GOT3 (cell line): ENCODE results near the gene ST6GALNAC4.
A peak's percentile ranks its signal among the peaks of the same experiment; 100 is the strongest.

Source experiments
- DNase-seq: peaks from one replicate; lab custom pipeline; 2025; ENCODE audit warnings: mixed read lengths; lab: John Stamatoyannopoulos, UW

Gene ST6GALNAC4

DNA sequence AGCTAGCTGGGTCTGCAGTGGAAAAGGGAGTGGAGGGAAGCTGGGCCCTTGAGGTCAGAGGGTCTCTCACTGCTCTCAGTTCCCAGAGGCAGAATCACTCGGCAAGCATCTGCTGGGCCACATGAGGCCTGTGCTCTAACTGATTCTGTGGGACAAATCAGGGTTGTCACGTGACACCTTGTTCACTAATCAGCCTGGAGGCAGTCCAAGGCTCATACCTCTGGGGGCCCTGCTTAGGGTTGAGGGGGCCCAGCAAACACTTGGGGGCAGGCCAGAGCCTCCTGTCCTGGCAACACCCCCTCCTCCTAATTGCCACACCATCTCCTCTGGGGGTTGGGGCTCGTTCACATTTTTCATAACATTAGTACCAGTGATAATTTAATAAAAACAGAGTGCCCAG is 29.9 kb upstream of the ST6GALNAC4 start:
- no peak for DNase-seq

DNA sequence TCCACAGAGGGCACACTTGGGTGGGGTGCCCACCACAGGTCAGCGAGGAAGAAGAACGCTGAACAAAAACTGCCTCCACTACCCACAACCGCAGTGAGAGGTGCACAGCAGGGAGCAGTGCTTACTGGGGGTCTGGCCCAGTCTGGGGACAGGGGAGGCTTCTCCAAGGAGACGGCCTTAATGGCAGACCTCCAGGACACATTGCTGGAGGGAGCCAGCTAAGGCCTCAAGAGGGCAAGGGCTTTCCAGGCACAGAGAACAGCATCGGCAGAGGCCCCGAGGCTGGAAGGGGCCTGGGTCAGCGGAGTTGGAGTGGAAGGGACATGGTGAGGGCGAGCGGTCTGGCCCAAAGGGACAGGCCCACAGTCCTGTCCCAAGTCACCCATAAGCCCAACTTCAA is 29.1 kb upstream of the ST6GALNAC4 start:
- DNase-seq: no peak

- DNase-seq: no peak
These were observed 28.5 kb upstream of the ST6GALNAC4 start for GRCh38 chr9:127945338-127945737.

DNA sequence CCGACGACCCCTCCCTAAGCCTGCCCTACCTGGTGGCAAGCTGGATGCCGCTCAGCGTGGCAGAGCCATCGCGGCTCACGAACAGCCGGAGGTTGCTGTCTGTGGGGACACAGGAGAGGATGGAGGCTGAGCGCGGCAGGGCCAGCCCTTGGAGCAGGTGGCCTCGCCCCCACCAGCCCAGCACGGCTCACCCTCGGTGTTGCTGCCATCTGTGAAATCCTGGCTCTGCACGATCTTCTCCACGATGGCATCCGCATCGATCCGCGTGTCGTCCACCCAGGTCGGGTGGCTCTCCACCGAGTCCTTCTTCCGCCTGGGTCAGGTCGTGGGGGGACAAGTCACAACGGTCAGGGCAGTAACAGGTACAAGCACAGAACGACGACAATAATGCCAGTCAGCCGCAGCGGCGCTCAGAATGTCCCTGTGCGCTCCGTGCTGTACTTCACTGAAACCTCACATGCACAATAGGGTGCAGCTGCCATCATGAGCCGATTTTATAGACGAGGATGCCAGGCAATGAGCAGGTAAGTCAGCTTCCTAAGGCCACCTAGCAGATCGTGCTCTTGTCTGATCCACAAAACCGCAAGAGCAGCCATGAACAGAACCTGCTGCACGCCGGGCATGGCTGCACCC is 27.9 kb upstream of the ST6GALNAC4 start:
- DNase-seq: no peak

- DNase-seq: no peak
These were observed 26.9 kb upstream of the ST6GALNAC4 start for GRCh38 chr9:127943731-127944144.

- DNase-seq: no peak
These were observed 26.3 kb upstream of the ST6GALNAC4 start for GRCh38 chr9:127943011-127943662.

DNA sequence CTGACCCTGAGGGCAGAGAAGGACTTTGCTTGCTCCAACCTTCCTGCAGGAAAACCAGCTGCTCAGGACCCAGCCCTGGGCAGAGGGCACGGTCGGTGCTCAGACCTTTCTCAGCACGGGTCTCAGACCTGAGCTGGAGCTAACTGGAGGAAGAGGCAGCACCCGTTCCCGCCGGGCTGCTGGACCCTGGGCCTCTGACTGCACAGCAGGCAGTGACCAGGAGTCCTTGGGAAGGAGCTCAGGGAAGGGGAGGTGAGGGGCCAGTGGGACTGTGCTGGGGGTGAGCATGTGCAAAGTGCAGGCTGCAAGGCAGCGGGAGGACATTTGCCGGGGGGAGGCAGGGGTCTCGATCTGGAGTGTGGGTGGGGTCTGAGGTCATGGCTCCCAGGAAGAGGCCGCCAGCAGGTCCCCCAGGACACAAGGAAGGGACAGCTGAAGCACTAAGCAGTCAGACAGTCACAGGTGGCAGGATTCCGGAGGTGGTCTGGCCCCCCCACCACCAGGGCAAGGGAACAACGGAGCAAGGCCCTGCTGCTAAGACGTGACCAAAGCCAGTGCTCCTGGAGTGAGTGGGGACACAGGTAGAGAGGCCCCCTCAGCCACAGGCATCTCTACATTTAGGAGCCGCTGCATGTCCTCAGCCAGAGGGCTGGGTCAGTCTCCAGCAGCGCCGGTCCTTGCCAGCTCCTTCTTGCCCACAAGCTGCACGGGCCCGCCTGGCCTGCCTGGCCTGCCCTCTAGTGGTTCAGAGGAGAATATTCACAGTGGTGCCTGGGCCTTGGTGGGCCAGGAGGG is 25.6 kb upstream of the ST6GALNAC4 start:
- no peak for DNase-seq

DNA sequence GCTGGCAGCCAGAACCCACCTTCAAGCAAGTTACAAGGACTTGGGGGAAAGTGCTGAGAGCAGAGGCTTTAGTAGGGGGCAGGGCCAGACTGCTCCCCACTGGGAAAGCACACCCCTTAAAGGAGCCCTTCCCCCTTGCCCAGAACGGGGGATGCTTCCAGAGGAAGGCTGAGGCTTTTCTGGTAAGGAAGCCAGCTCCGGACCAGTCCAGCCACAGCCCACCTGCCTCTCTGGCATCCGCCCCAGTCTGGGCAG is 25.0 kb upstream of the ST6GALNAC4 start:
- DNase-seq: no peak

DNA sequence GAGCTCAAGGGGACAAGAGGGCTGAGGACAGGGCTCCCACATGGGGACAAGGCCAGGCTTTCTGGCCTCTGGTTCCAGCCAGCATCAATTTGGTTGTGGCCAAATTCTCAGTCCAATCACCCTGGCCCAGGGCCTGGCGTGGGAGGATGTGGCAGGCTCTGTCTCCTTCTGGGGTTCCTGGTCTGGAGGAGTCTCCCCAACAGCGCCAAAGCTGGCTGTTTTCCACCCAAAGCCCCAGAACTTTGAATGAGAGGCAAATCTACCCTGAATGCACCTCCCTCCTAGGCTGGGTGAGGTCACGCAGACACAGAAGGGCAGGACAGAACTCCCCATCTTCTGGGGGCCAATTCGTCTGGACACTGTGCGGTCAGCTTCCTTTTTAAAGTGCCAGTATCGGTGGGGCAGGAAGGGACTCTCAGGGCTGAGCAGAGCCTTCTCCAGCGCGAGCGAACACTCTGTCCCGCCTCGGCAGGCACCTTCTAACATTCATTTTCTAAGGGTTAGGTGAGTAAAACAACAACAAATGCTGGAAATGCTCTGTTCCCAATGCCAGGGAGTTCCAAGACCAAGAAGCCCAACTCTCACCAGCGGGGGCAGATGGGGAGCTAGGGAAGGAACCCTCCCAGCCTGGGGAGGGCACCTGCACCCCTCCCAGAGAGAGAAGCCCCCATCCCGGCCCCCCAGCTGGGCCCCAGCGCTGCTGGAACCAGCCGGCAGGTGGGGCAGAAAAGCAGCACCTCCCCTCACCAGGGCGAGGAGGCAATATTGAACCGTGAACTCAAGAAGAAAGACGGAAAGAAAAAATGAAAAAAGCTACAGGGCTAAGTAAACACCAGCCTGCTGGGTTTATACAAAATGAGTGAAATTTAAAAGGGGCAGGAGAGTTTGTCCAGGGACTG is 24.5 kb upstream of the ST6GALNAC4 start:
- no peak for DNase-seq

GRCh38 chr9:127940593-127940992 is 23.8 kb upstream of the ST6GALNAC4 start:
- DNase-seq: no peak

GRCh38 chr9:127938298-127938690 is 21.5 kb upstream of the ST6GALNAC4 start:
- DNase-seq: no peak

DNA sequence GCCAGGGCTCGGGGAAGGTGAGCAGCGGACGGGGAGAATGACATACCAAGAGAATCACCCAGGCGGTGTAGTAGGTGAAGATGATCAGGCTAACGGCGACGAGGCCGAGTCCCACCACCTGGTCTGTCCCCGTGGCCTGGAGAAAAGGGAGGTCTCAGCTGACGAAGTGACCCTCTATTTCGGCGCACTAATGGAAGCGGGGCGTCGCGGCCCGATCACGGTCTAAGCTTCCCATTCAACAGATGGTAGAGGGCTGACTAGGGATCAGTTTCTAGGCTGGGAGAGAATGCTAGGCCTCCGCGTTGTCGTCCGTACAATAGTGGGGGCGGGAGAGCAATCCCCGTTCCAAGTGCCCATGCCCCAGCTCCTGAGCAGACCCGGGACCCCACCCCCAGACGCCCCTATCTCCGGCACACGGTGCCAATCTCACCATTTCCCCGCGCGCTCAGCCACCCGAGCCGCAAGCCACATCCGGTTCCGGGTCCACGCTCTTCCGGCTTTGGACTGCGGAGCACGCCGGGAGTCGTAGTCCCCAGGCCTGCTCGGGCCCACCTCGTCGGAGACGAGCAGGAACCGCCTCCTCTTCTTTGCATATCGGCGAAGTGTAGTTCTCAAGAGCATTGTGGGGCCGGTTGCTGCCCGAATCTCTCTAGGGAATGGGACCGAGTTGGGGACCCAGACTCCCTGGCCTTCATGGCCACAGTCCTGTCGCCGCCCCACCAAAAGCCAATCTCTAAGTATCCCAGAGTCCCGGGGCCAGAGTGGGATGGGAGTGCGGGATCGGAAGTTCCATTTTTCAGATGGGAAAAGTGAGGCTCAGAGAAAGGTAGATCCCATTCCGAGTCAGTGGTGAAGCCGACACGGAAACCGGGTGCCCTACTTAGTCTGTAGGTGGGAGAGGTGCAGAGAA is 20.8 kb upstream of the ST6GALNAC4 start, which contains the start of gene DPM2:
DPM2 (minus strand) TSS at position 467 of the 910 bp plus-strand sequence; CDS start at position 433, 34 bp downstream.
- no peak for DNase-seq

DNA sequence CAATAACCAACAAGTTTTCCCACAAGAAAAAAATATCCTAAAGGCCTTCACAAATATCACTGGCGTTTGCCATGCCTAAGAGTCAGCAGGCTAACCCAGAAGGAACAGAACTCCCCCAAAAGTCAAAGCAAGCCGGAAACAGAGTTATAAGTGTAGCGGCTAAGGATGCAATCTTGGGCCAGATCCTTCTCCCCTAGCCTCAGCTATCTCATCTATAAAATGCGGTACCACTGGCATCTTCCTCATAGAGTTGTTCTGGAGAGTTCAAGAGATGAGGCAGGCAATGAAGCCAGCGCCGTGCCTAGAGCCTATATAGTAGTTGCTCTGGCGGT is 20.2 kb upstream of the ST6GALNAC4 start:
- no peak for DNase-seq

- DNase-seq: no peak
These were observed 19.6 kb upstream of the ST6GALNAC4 start for GRCh38 chr9:127936347-127936852.

GRCh38 chr9:127935765-127936221 is 19.0 kb upstream of the ST6GALNAC4 start:
- no peak for DNase-seq

- no peak for DNase-seq
These were observed 18.1 kb upstream of the ST6GALNAC4 start for GRCh38 chr9:127934986-127935385.

GRCh38 chr9:127934248-127934647 is 17.4 kb upstream of the ST6GALNAC4 start:
- DNase-seq: no peak

- DNase-seq: no peak
These were observed 14.4 kb upstream of the ST6GALNAC4 start for GRCh38 chr9:127931092-127931881.

GRCh38 chr9:127930231-127931091 is 13.6 kb upstream of the ST6GALNAC4 start, which contains the start of gene PIP5KL1:
PIP5KL1 (minus strand) TSS chr9:127930777; CDS start chr9:127930752, 25 bp downstream.
- DNase-seq: peak; percentile 49
